HUES6 (cell line): ENCODE results near the gene ANKRD63.

Source experiments
- H3K27ac ChIP-seq: 2 replicates; pipeline ENCODE4 v1.7.0; 2013; ENCODE audit warnings: low read depth, mild to moderate bottlenecking, low read length, inconsistent platforms
- H3K27me3 ChIP-seq: 2 replicates; pipeline ENCODE4 v1.6.1; 2013; ENCODE audit warnings: low read length; ENCODE audit not compliant: control insufficient read depth, insufficient read depth
- H3K36me3 ChIP-seq: 2 replicates; pipeline ENCODE4 v1.6.1; 2013; ENCODE audit warnings: low read length; ENCODE audit not compliant: control insufficient read depth, insufficient read depth
- H3K4me1 ChIP-seq: 2 replicates; pipeline ENCODE4 v1.6.1; 2013; ENCODE audit warnings: low read length; ENCODE audit not compliant: control insufficient read depth, insufficient read depth
- H3K4me3 ChIP-seq: 2 replicates; pipeline ENCODE4 v1.5.1; 2013; ENCODE audit warnings: low read depth, low read length
- H3K9ac ChIP-seq: one replicate; pipeline ENCODE4 v1.6.1; 2013; ENCODE audit warnings: mild to moderate bottlenecking, low read length
- H3K9me3 ChIP-seq: 2 replicates; pipeline ENCODE4 v1.6.1; 2013; ENCODE audit warnings: low read depth, low read length; ENCODE audit not compliant: control insufficient read depth, insufficient read depth

ANKRD63 gene

GRCh38 chr15:40303576-40303975 is 20.7 kb upstream of the ANKRD63 start:
- Histone ChIP-seq H3K4me1 (peaks cover 32% of the 10 kb centered on the region), H3K27me3 (no peaks in the 10 kb centered on the region), H3K4me3 (no peak overlapping the region), H3K27ac (no peak overlapping the region), H3K36me3 (no peaks in the 10 kb centered on the region), H3K9ac (no peak overlapping the region), H3K9me3 (peaks cover 11% of the 10 kb centered on the region; the same call in 1 of the 2 replicates)

- Histone ChIP-seq H3K27me3 (no peaks in the 10 kb centered on the region), H3K4me1 (peaks cover 28% of the 10 kb centered on the region)
Measured at GRCh38 chr15:40302981-40303380, 20.1 kb upstream of the ANKRD63 start.

GRCh38 chr15:40302288-40302886 is 19.5 kb upstream of the ANKRD63 start:
- H3K4me3 ChIP-seq, result no peak overlapping the region
- no peak overlapping the region for H3K9ac ChIP-seq
- peaks cover 23% of the 10 kb centered on the region for H3K4me1 ChIP-seq
- H3K27ac ChIP-seq, result no peak overlapping the region
- H3K27me3 ChIP-seq, result no peaks in the 10 kb centered on the region
- peaks cover 11% of the 10 kb centered on the region; the same call in 1 of the 2 replicates for H3K9me3 ChIP-seq
- H3K36me3 ChIP-seq, result no peaks in the 10 kb centered on the region

More at GRCh38 chr15:40302981-40303380, 20.1 kb upstream of the ANKRD63 start:
- H3K9me3 ChIP-seq, result peaks cover 11% of the 10 kb centered on the region; the same call in 1 of the 2 replicates
- H3K27ac ChIP-seq, result no peak overlapping the region
- H3K4me3 ChIP-seq, result no peak overlapping the region
- no peak overlapping the region for H3K9ac ChIP-seq
- no peaks in the 10 kb centered on the region for H3K36me3 ChIP-seq

GRCh38 chr15:40301467-40302179 is 18.8 kb upstream of the ANKRD63 start:
- Histone ChIP-seq H3K36me3 (no peaks in the 10 kb centered on the region), H3K9ac (no peak overlapping the region), H3K27me3 (peaks cover 7% of the 10 kb centered on the region; the same call in 1 of the 2 replicates), H3K4me1 (peaks cover 15% of the 10 kb centered on the region), H3K9me3 (peaks cover 11% of the 10 kb centered on the region; the same call in 1 of the 2 replicates), H3K4me3 (no peak overlapping the region), H3K27ac (no peak overlapping the region)

- H3K4me1 ChIP-seq, result peaks cover 12% of the 10 kb centered on the region; the same call in 1 of the 2 replicates
- peaks cover 11% of the 10 kb centered on the region; the same call in 1 of the 2 replicates for H3K9me3 ChIP-seq
- H3K27ac ChIP-seq, result no peak overlapping the region
- peaks cover 7% of the 10 kb centered on the region; the same call in 1 of the 2 replicates for H3K27me3 ChIP-seq
- no peak overlapping the region for H3K9ac ChIP-seq
- no peak overlapping the region for H3K4me3 ChIP-seq
- H3K36me3 ChIP-seq, result no peaks in the 10 kb centered on the region
Measured at GRCh38 chr15:40300771-40301170, 17.9 kb upstream of the ANKRD63 start.

- no peaks in the 10 kb centered on the region for H3K36me3 ChIP-seq
Measured at GRCh38 chr15:40300367-40300766, 17.5 kb upstream of the ANKRD63 start.

GRCh38 chr15:40298216-40298935 is 15.5 kb upstream of the ANKRD63 start:
- Histone ChIP-seq H3K27ac (no peak overlapping the region), H3K4me1 (peaks cover 12% of the 10 kb centered on the region; the same call in 1 of the 2 replicates), H3K9me3 (peaks cover 11% of the 10 kb centered on the region; the same call in 1 of the 2 replicates), H3K36me3 (no peaks in the 10 kb centered on the region), H3K27me3 (peaks cover 25% of the 10 kb centered on the region), H3K4me3 (no peak overlapping the region), H3K9ac (no peak overlapping the region)

More at GRCh38 chr15:40300367-40300766, 17.5 kb upstream of the ANKRD63 start:
- peaks cover 11% of the 10 kb centered on the region; the same call in 1 of the 2 replicates for H3K9me3 ChIP-seq
- H3K27me3 ChIP-seq, result peaks cover 7% of the 10 kb centered on the region; the same call in 1 of the 2 replicates
- H3K4me3 ChIP-seq, result no peak overlapping the region
- H3K9ac ChIP-seq, result no peak overlapping the region
- H3K27ac ChIP-seq, result no peak overlapping the region
- peaks cover 12% of the 10 kb centered on the region; the same call in 1 of the 2 replicates for H3K4me1 ChIP-seq

GRCh38 chr15:40297356-40297755 is 14.5 kb upstream of the ANKRD63 start:
- Histone ChIP-seq H3K4me1 (peaks cover 12% of the 10 kb centered on the region; the same call in 1 of the 2 replicates), H3K4me3 (no peak overlapping the region), H3K27ac (no peak overlapping the region), H3K9ac (no peak overlapping the region), H3K36me3 (no peaks in the 10 kb centered on the region), H3K9me3 (peaks cover 11% of the 10 kb centered on the region; the same call in 1 of the 2 replicates), H3K27me3 (peaks cover 35% of the 10 kb centered on the region)

- Histone ChIP-seq H3K36me3 (no peaks in the 10 kb centered on the region), H3K9ac (no peak overlapping the region), H3K9me3 (peaks cover 11% of the 10 kb centered on the region; the same call in 1 of the 2 replicates), H3K27ac (no peak overlapping the region), H3K4me1 (peaks cover 7% of the 10 kb centered on the region), H3K27me3 (peaks cover 41% of the 10 kb centered on the region), H3K4me3 (no peak overlapping the region)
Measured at GRCh38 chr15:40296561-40297230, 13.8 kb upstream of the ANKRD63 start.

GRCh38 chr15:40295877-40296560 is 13.2 kb upstream of the ANKRD63 start:
- peaks cover 48% of the 10 kb centered on the region for H3K27me3 ChIP-seq
- peaks cover 6% of the 10 kb centered on the region for H3K4me1 ChIP-seq
- no peaks in the 10 kb centered on the region for H3K36me3 ChIP-seq
- no peak overlapping the region for H3K9ac ChIP-seq
- no peak overlapping the region for H3K4me3 ChIP-seq
- H3K9me3 ChIP-seq, result peaks cover 11% of the 10 kb centered on the region; the same call in 1 of the 2 replicates
- no peak overlapping the region for H3K27ac ChIP-seq
